LNCaP clone FGC (cell line): ENCODE results near the gene NPAS3.

ENCODE experiments used
- DNase-seq: peaks from one replicate; pipeline ENCODE4 v3.0.0-alpha.2; 2011; ENCODE audit warnings: low read depth
- H3K4me3 ChIP-seq: 2 replicates; pipeline ENCODE4 v1.5.1; 2011; ENCODE audit warnings: mild to moderate bottlenecking, low read depth, low read length, control low read depth
- CTCF ChIP-seq: IDR thresholded peaks from 2 replicates; pipeline ENCODE4 v1.5.1; 2012; ENCODE audit warnings: mild to moderate bottlenecking; ENCODE audit not compliant: control insufficient read depth, insufficient read depth; ENCODE audit errors: extremely low read depth

The NPAS3 gene

GRCh38 chr14:33150666-33151428 lies 212.2 kb downstream of the NPAS3 start:
- no peak for DNase-seq
- TF ChIP-seq CTCF = no peak
- H3K4me3 ChIP-seq = no peak overlapping the region

- no peak for TF ChIP-seq CTCF
- DNase-seq = no peak
- no peak overlapping the region for H3K4me3 ChIP-seq
These were observed 224.4 kb downstream of the NPAS3 start for GRCh38 chr14:33163109-33163508.

GRCh38 chr14:33163600-33163999 lies 224.9 kb downstream of the NPAS3 start:
- no peak overlapping the region for H3K4me3 ChIP-seq
- TF ChIP-seq CTCF = no peak
- no peak for DNase-seq

GRCh38 chr14:33165144-33165925 lies 226.7 kb downstream of the NPAS3 start:
- DNase-seq = no peak

GRCh38 chr14:33165926-33166289 lies 227.2 kb downstream of the NPAS3 start:
- DNase-seq = no peak
- no peak for TF ChIP-seq CTCF
- no peak overlapping the region for H3K4me3 ChIP-seq

More at GRCh38 chr14:33165144-33165925, 226.7 kb downstream of the NPAS3 start:
- no peak for TF ChIP-seq CTCF
- no peak overlapping the region for H3K4me3 ChIP-seq

- H3K4me3 ChIP-seq = no peak overlapping the region
- TF ChIP-seq CTCF = no peak
These were observed 237.3 kb downstream of the NPAS3 start for GRCh38 chr14:33175951-33176350.

GRCh38 chr14:33184587-33184986 lies 245.9 kb downstream of the NPAS3 start:
- H3K4me3 ChIP-seq = no peak overlapping the region
- peak; percentile 60 for TF ChIP-seq CTCF
- DNase-seq = no peak

More at GRCh38 chr14:33175951-33176350, 237.3 kb downstream of the NPAS3 start:
- no peak for DNase-seq
